ENCODE measurements around the gene TPM2. TPM values are rescaled to one million over a fixed set of nuclear protein-coding genes. Genes with fewer than 3 reads are reported as not detected.

The TPM2 gene
- total and polyA plus RNA-seq, 10 of the 15 experiments (the other 5 are each of a cell fraction or from before 2014, with no cell fraction given) = 0.11 to 9.3 (median 1.1) TPM

DNA sequence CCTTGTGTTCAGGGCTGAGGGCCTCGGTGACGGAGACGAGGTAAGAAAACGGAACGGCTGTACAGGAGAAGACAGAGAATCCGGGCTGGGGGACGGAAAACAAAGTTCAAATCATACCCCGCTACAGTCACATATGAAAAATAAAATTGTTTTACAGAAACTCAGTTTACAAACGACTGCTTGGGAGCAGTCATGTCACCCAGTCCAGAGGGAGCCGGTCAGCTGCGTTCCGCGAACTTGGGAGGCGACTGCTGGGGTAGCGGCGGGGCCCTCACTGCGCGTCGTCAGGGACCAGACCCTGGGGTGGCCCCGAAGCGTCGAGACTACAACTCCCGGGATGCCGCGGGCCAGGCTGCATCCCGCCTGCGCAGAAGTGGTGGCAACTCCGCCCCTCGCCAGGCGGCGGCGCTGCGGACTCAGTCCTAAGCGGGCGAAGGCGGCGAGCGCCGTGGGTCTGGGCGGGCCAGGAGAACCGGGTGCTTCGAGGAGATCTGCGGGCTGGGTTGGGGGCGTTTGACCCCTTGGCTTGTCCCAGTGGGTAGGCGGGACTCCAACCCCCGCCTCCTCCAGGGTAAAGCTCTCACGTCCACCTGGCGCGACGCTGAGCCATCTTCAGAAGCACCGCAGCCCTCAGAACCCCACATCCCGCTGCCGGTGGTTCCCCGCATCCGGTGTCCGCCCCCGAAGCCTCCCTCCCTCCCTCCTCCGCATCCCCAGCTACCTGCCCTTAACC, 43.0 kb downstream of the TPM2 start (continued):
- TF ChIP-seq, protein P1, sequence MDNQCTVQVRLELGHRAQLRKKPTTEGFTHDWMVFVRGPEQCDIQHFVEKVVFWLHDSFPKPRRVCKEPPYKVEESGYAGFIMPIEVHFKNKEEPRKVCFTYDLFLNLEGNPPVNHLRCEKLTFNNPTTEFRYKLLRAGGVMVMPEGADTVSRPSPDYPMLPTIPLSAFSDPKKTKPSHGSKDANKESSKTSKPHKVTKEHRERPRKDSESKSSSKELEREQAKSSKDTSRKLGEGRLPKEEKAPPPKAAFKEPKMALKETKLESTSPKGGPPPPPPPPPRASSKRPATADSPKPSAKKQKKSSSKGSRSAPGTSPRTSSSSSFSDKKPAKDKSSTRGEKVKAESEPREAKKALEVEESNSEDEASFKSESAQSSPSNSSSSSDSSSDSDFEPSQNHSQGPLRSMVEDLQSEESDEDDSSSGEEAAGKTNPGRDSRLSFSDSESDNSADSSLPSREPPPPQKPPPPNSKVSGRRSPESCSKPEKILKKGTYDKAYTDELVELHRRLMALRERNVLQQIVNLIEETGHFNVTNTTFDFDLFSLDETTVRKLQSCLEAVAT (IDR thresholded peaks at IDR 0.05) = peak; percentile 55
- TF ChIP-seq ZNF622 (IDR thresholded peaks at IDR 0.05) (no peak), IKZF1 (conservative IDR thresholded peaks at IDR 0.05) (peak; percentile 86), POLR2AphosphoS2 (IDR thresholded peaks at IDR 0.05; ENCODE audit: low read depth, low read length) (0 out of 2 replicates have a peak, but pooled peaks have one; percentile 48), BRCA1 (IDR thresholded peaks at IDR 0.05; ENCODE audit: low read depth, low read length) (no peak), SIN3A (IDR thresholded peaks at IDR 0.05; ENCODE audit: low read depth, low read length) (no peak), HDGF (IDR thresholded peaks at IDR 0.05) (peak; percentile 87), RAD51 (IDR thresholded peaks at IDR 0.05) (no peak), POLR2A (IDR thresholded peaks at IDR 0.05; ENCODE audit: low read depth, low read length) (peak; percentile 74), NRF1 (conservative IDR thresholded peaks at IDR 0.05; ENCODE audit: low read depth, low read length) (peak; percentile 63), JUNB (IDR thresholded peaks at IDR 0.05) (no peak), FOXK2 (IDR thresholded peaks at IDR 0.05) (no peak), KDM1A (IDR thresholded peaks at IDR 0.05; ENCODE audit: borderline replicate concordance) (no peak), TARDBP (IDR thresholded peaks at IDR 0.05; ENCODE audit: borderline replicate concordance) (peak; percentile 35; the same call in 1 of the 2 replicates), NFYB (IDR thresholded peaks at IDR 0.05; ENCODE audit: insufficient read depth, low read depth, low read length) (no peak), ZNF274 (IDR thresholded peaks at IDR 0.05; ENCODE audit: insufficient read depth, insufficient read length) (no peak), ZNF217 (IDR thresholded peaks at IDR 0.05) (no peak)
- TF ChIP-seq, protein P2, sequence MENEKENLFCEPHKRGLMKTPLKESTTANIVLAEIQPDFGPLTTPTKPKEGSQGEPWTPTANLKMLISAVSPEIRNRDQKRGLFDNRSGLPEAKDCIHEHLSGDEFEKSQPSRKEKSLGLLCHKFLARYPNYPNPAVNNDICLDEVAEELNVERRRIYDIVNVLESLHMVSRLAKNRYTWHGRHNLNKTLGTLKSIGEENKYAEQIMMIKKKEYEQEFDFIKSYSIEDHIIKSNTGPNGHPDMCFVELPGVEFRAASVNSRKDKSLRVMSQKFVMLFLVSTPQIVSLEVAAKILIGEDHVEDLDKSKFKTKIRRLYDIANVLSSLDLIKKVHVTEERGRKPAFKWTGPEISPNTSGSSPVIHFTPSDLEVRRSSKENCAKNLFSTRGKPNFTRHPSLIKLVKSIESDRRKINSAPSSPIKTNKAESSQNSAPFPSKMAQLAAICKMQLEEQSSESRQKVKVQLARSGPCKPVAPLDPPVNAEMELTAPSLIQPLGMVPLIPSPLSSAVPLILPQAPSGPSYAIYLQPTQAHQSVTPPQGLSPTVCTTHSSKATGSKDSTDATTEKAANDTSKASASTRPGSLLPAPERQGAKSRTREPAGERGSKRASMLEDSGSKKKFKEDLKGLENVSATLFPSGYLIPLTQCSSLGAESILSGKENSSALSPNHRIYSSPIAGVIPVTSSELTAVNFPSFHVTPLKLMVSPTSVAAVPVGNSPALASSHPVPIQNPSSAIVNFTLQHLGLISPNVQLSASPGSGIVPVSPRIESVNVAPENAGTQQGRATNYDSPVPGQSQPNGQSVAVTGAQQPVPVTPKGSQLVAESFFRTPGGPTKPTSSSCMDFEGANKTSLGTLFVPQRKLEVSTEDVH (IDR thresholded peaks at IDR 0.05; ENCODE audit: low read depth, partially characterized antibody) = no peak
- TF ChIP-seq, protein P3, sequence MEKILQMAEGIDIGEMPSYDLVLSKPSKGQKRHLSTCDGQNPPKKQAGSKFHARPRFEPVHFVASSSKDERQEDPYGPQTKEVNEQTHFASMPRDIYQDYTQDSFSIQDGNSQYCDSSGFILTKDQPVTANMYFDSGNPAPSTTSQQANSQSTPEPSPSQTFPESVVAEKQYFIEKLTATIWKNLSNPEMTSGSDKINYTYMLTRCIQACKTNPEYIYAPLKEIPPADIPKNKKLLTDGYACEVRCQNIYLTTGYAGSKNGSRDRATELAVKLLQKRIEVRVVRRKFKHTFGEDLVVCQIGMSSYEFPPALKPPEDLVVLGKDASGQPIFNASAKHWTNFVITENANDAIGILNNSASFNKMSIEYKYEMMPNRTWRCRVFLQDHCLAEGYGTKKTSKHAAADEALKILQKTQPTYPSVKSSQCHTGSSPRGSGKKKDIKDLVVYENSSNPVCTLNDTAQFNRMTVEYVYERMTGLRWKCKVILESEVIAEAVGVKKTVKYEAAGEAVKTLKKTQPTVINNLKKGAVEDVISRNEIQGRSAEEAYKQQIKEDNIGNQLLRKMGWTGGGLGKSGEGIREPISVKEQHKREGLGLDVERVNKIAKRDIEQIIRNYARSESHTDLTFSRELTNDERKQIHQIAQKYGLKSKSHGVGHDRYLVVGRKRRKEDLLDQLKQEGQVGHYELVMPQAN (conservative IDR thresholded peaks at IDR 0.05) = peak; percentile 38; the same call in 1 of the 2 replicates
- TF ChIP-seq, protein P4, sequence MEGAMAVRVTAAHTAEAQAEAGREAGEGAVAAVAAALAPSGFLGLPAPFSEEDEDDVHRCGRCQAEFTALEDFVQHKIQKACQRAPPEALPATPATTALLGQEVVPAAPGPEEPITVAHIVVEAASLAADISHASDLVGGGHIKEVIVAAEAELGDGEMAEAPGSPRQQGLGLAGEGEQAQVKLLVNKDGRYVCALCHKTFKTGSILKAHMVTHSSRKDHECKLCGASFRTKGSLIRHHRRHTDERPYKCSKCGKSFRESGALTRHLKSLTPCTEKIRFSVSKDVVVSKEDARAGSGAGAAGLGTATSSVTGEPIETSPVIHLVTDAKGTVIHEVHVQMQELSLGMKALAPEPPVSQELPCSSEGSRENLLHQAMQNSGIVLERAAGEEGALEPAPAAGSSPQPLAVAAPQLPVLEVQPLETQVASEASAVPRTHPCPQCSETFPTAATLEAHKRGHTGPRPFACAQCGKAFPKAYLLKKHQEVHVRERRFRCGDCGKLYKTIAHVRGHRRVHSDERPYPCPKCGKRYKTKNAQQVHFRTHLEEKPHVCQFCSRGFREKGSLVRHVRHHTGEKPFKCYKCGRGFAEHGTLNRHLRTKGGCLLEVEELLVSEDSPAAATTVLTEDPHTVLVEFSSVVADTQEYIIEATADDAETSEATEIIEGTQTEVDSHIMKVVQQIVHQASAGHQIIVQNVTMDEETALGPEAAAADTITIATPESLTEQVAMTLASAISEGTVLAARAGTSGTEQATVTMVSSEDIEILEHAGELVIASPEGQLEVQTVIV (IDR thresholded peaks at IDR 0.05; ENCODE audit: borderline replicate concordance, partially characterized antibody) = no peak
